Neural crest cell (in vitro differentiated cells): ENCODE data around the gene KBTBD13. TPM values are rescaled to one million over a fixed set of nuclear protein-coding genes. Genes with fewer than 3 reads are reported as not detected.
"Not testable (repeated sequence)": the region's sequence is repeated elsewhere in the genome, so short reads cannot be mapped to it uniquely, and the experiment has no call there.

ENCODE experiments used
- DNase-seq: peaks from one replicate; pipeline ENCODE4 v3.0.0; 2021; ENCODE audit warnings: low read depth, mixed read lengths, low spot score
- H3K27ac Mint-ChIP-seq: one replicate; pipeline ENCODE4 v1.8.0; 2021; ENCODE audit warnings: mild to moderate bottlenecking, mixed read lengths; ENCODE audit not compliant: unreplicated experiment
- H3K27me3 Mint-ChIP-seq: 2 replicates; pipeline ENCODE4 v1.8.0; 2021; ENCODE audit warnings: low read depth, mild to moderate bottlenecking, mixed read lengths
- H3K36me3 Mint-ChIP-seq: 2 replicates; pipeline ENCODE4 v1.8.0; 2021; ENCODE audit warnings: low read depth, mild to moderate bottlenecking, mixed read lengths
- H3K4me1 Mint-ChIP-seq: 2 replicates; pipeline ENCODE4 v1.8.0; 2021; ENCODE audit warnings: mixed read lengths
- H3K4me3 Mint-ChIP-seq: one replicate; pipeline ENCODE4 v1.8.0; 2021; ENCODE audit warnings: mild to moderate bottlenecking, mixed read lengths
- H3K9me3 Mint-ChIP-seq: 2 replicates; pipeline ENCODE4 v1.8.0; 2021; ENCODE audit warnings: mixed read lengths
- CTCF ChIP-seq: fragments of 200-600 bp; sonication (generic); conservative IDR thresholded peaks from 2 replicates; pipeline ENCODE4 v1.5.0; 2021; ENCODE audit warnings: antibody characterized with exemption, mild to moderate bottlenecking
- total RNA-seq: library from RNA; stranded (reverse); gene quantifications from 2 replicates; pipeline ENCODE4 v1.2.1, GENCODE V29; 2021

KBTBD13 gene
- total RNA-seq, 1 donor from 2014 or later = not detected

GRCh38 chr15:65072027-65072426 is 4.5 kb upstream of the KBTBD13 start:
- no peak for TF ChIP-seq CTCF
- H3K9me3 Mint-ChIP-seq = no peaks in the 10 kb centered on the region
- H3K4me1 Mint-ChIP-seq = peaks cover 21% of the 10 kb centered on the region
- no peaks in the 10 kb centered on the region for H3K36me3 Mint-ChIP-seq
- DNase-seq = no peak
- peaks cover 16% of the 10 kb centered on the region for H3K27me3 Mint-ChIP-seq
- H3K4me3 Mint-ChIP-seq = no peak overlapping the region
- H3K27ac Mint-ChIP-seq = no peak overlapping the region

GRCh38 chr15:65072617-65073016 is 3.9 kb upstream of the KBTBD13 start:
- H3K9me3 Mint-ChIP-seq = no peaks in the 10 kb centered on the region
- no peak overlapping the region for H3K4me3 Mint-ChIP-seq

GRCh38 chr15:65074946-65075345 is 1.6 kb upstream of the KBTBD13 start:
- H3K4me3 Mint-ChIP-seq, H3K36me3 Mint-ChIP-seq, H3K9me3 Mint-ChIP-seq, H3K27ac Mint-ChIP-seq, DNase-seq: not testable (repeated sequence)
- H3K4me1 Mint-ChIP-seq = peaks cover 14% of the 10 kb centered on the region
- peaks cover 10% of the 10 kb centered on the region for H3K27me3 Mint-ChIP-seq

More at GRCh38 chr15:65072617-65073016, 3.9 kb upstream of the KBTBD13 start:
- Mint-ChIP-seq H3K27me3 (peaks cover 12% of the 10 kb centered on the region), H3K4me1 (peaks cover 17% of the 10 kb centered on the region), H3K36me3 (no peaks in the 10 kb centered on the region), H3K27ac (no peak overlapping the region)
- TF ChIP-seq CTCF = no peak
- DNase-seq = no peak

- H3K27ac Mint-ChIP-seq = peak overlapping the region; percentile 65
These were observed 745 bp upstream of the KBTBD13 start for GRCh38 chr15:65075607-65076395.

GRCh38 chr15:65077291-65077980 is 890 bp downstream of the KBTBD13 start:
- no peak for TF ChIP-seq CTCF
- H3K27ac Mint-ChIP-seq = no peak overlapping the region
- DNase-seq = no peak
- H3K36me3 Mint-ChIP-seq = no peaks in the 10 kb centered on the region
- peaks cover 30% of the 10 kb centered on the region for H3K4me1 Mint-ChIP-seq
- H3K9me3 Mint-ChIP-seq = no peaks in the 10 kb centered on the region
- no peak overlapping the region for H3K4me3 Mint-ChIP-seq
- peaks cover 14% of the 10 kb centered on the region for H3K27me3 Mint-ChIP-seq

More at GRCh38 chr15:65075607-65076395, 745 bp upstream of the KBTBD13 start:
- not testable (repeated sequence) for H3K27me3 Mint-ChIP-seq, H3K9me3 Mint-ChIP-seq, H3K4me3 Mint-ChIP-seq, DNase-seq, H3K36me3 Mint-ChIP-seq
- H3K4me1 Mint-ChIP-seq = peaks cover 17% of the 10 kb centered on the region

- H3K4me3 Mint-ChIP-seq = no peak overlapping the region
- TF ChIP-seq CTCF = peak; percentile 60
These were observed 1.4 kb downstream of the KBTBD13 start for GRCh38 chr15:65077981-65078352.

More at GRCh38 chr15:65077981-65078352, 1.4 kb downstream of the KBTBD13 start:
- Mint-ChIP-seq H3K4me1 (peaks cover 35% of the 10 kb centered on the region), H3K36me3 (no peaks in the 10 kb centered on the region), H3K9me3 (no peaks in the 10 kb centered on the region), H3K27me3 (peaks cover 14% of the 10 kb centered on the region), H3K27ac (no peak overlapping the region)
- DNase-seq = peak; percentile 34
